ENCODE data around the gene GLG1.

Gene GLG1

GRCh38 chr16:74511961-74512360 lies 95.0 kb downstream of the GLG1 start:
- peaks cover 51% of the 10 kb centered on the region for H3K4me1 Mint-ChIP-seq

GRCh38 chr16:74505011-74505410 lies 101.9 kb downstream of the GLG1 start:
- peaks cover 24% of the 10 kb centered on the region for H3K36me3 Mint-ChIP-seq (ENCODE audit: low read depth)

More at GRCh38 chr16:74511961-74512360, 95.0 kb downstream of the GLG1 start:
- Mint-ChIP-seq H3K9me3 (no peaks in the 10 kb centered on the region), H3K36me3 (ENCODE audit: low read depth) (peaks cover 19% of the 10 kb centered on the region), H3K27ac (no peak overlapping the region), H3K27me3 (no peaks in the 10 kb centered on the region), H3K4me3 (no peak overlapping the region)
- DNase-seq (no peak), ATAC-seq (no peak)

GRCh38 chr16:74503412-74503811 lies 103.5 kb downstream of the GLG1 start:
- Mint-ChIP-seq H3K4me3 (no peak overlapping the region), H3K9me3 (no peaks in the 10 kb centered on the region), H3K27ac (no peak overlapping the region), H3K4me1 (peaks cover 7% of the 10 kb centered on the region), H3K27me3 (no peaks in the 10 kb centered on the region), H3K36me3 (ENCODE audit: low read depth) (peaks cover 22% of the 10 kb centered on the region)
- ATAC-seq (no peak), DNase-seq (no peak)

More at GRCh38 chr16:74505011-74505410, 101.9 kb downstream of the GLG1 start:
- Mint-ChIP-seq H3K27me3 (no peaks in the 10 kb centered on the region), H3K4me1 (peaks cover 12% of the 10 kb centered on the region), H3K4me3 (no peak overlapping the region), H3K9me3 (no peaks in the 10 kb centered on the region), H3K27ac (peak overlapping the region; percentile 16)
- no peak for ATAC-seq
- no peak for DNase-seq

GRCh38 chr16:74501484-74502478 lies 105.1 kb downstream of the GLG1 start:
- Mint-ChIP-seq H3K4me1 (peaks cover 2% of the 10 kb centered on the region), H3K36me3 (ENCODE audit: low read depth) (peaks cover 14% of the 10 kb centered on the region), H3K27ac (no peak overlapping the region), H3K9me3 (no peaks in the 10 kb centered on the region), H3K27me3 (no peaks in the 10 kb centered on the region), H3K4me3 (no peak overlapping the region)
- ATAC-seq (no peak), DNase-seq (no peak)

- Mint-ChIP-seq H3K4me3 (no peak overlapping the region), H3K27me3 (no peaks in the 10 kb centered on the region), H3K4me1 (no peaks in the 10 kb centered on the region), H3K9me3 (no peaks in the 10 kb centered on the region), H3K36me3 (ENCODE audit: low read depth) (peaks cover 13% of the 10 kb centered on the region), H3K27ac (peak overlapping the region; percentile 47)
- DNase-seq = no peak
- ATAC-seq = no peak
These were observed 106.0 kb downstream of the GLG1 start for GRCh38 chr16:74500907-74501306.

- DNase-seq (no peak), ATAC-seq (no peak)
- Mint-ChIP-seq H3K4me1 (peaks cover 2% of the 10 kb centered on the region), H3K27ac (no peak overlapping the region), H3K36me3 (ENCODE audit: low read depth) (peaks cover 24% of the 10 kb centered on the region), H3K9me3 (no peaks in the 10 kb centered on the region), H3K4me3 (no peak overlapping the region), H3K27me3 (no peaks in the 10 kb centered on the region)
These were observed 107.8 kb downstream of the GLG1 start for GRCh38 chr16:74499114-74499513.

- ATAC-seq (no peak), DNase-seq (no peak)
- Mint-ChIP-seq H3K4me3 (no peak overlapping the region), H3K4me1 (peaks cover 2% of the 10 kb centered on the region), H3K9me3 (no peaks in the 10 kb centered on the region), H3K27ac (no peak overlapping the region), H3K36me3 (ENCODE audit: low read depth) (peaks cover 22% of the 10 kb centered on the region), H3K27me3 (no peaks in the 10 kb centered on the region)
These were observed 109.2 kb downstream of the GLG1 start for GRCh38 chr16:74497761-74498160.

- peaks cover 2% of the 10 kb centered on the region for H3K4me1 Mint-ChIP-seq
- ATAC-seq (no peak), DNase-seq (no peak)
- no peaks in the 10 kb centered on the region for H3K9me3 Mint-ChIP-seq
- H3K27me3 Mint-ChIP-seq = no peaks in the 10 kb centered on the region
- peaks cover 23% of the 10 kb centered on the region for H3K36me3 Mint-ChIP-seq (ENCODE audit: low read depth)
- no peak overlapping the region for H3K27ac Mint-ChIP-seq
- H3K4me3 Mint-ChIP-seq = no peak overlapping the region
These were observed 110.9 kb downstream of the GLG1 start for GRCh38 chr16:74496054-74496453.

- Mint-ChIP-seq H3K9me3 (no peaks in the 10 kb centered on the region), H3K4me1 (peaks cover 3% of the 10 kb centered on the region), H3K4me3 (no peak overlapping the region), H3K36me3 (ENCODE audit: low read depth) (peaks cover 34% of the 10 kb centered on the region), H3K27me3 (no peaks in the 10 kb centered on the region), H3K27ac (no peak overlapping the region)
- ATAC-seq = no peak
- DNase-seq = no peak
These were observed 113.9 kb downstream of the GLG1 start for GRCh38 chr16:74492976-74493375.

- DNase-seq = no peak
- peaks cover 5% of the 10 kb centered on the region for H3K4me1 Mint-ChIP-seq
- ATAC-seq = no peak
- no peaks in the 10 kb centered on the region for H3K9me3 Mint-ChIP-seq
- no peaks in the 10 kb centered on the region for H3K27me3 Mint-ChIP-seq
- H3K36me3 Mint-ChIP-seq (ENCODE audit: low read depth) = peaks cover 26% of the 10 kb centered on the region
- peak overlapping the region; percentile 71 for H3K27ac Mint-ChIP-seq
- H3K4me3 Mint-ChIP-seq = no peak overlapping the region
These were observed 119.0 kb downstream of the GLG1 start for GRCh38 chr16:74487634-74488495.

- ATAC-seq (no peak), DNase-seq (no peak)
- H3K27me3 Mint-ChIP-seq = no peaks in the 10 kb centered on the region
- H3K4me1 Mint-ChIP-seq = peaks cover 5% of the 10 kb centered on the region
- peaks cover 18% of the 10 kb centered on the region for H3K36me3 Mint-ChIP-seq (ENCODE audit: low read depth)
- H3K27ac Mint-ChIP-seq = peak overlapping the region; percentile 32
- H3K9me3 Mint-ChIP-seq = no peaks in the 10 kb centered on the region
- H3K4me3 Mint-ChIP-seq = no peak overlapping the region
These were observed 121.0 kb downstream of the GLG1 start for GRCh38 chr16:74485916-74486315.

- Mint-ChIP-seq H3K4me1 (peaks cover 2% of the 10 kb centered on the region), H3K27me3 (no peaks in the 10 kb centered on the region), H3K27ac (no peak overlapping the region), H3K9me3 (no peaks in the 10 kb centered on the region), H3K36me3 (ENCODE audit: low read depth) (peaks cover 28% of the 10 kb centered on the region), H3K4me3 (no peak overlapping the region)
- ATAC-seq (no peak), DNase-seq (no peak)
These were observed 126.5 kb downstream of the GLG1 start for GRCh38 chr16:74480150-74481029.

GRCh38 chr16:74477226-74477625 lies 129.7 kb downstream of the GLG1 start:
- Mint-ChIP-seq H3K4me3 (no peak overlapping the region), H3K27ac (no peak overlapping the region), H3K27me3 (no peaks in the 10 kb centered on the region), H3K4me1 (no peaks in the 10 kb centered on the region), H3K36me3 (ENCODE audit: low read depth) (peaks cover 34% of the 10 kb centered on the region), H3K9me3 (no peaks in the 10 kb centered on the region)
- no peak for ATAC-seq
- DNase-seq = no peak

- no peaks in the 10 kb centered on the region for H3K27me3 Mint-ChIP-seq
- H3K27ac Mint-ChIP-seq = no peak overlapping the region
- H3K4me1 Mint-ChIP-seq = no peaks in the 10 kb centered on the region
- no peaks in the 10 kb centered on the region for H3K9me3 Mint-ChIP-seq
- no peak overlapping the region for H3K4me3 Mint-ChIP-seq
- no peak for ATAC-seq
- no peak for DNase-seq
- peaks cover 44% of the 10 kb centered on the region for H3K36me3 Mint-ChIP-seq (ENCODE audit: low read depth)
These were observed 132.5 kb downstream of the GLG1 start for GRCh38 chr16:74474416-74474815.
